HG03135 (cell line): ENCODE data around the gene CDC42BPG.
"Not testable (repeated sequence)": the region's sequence is repeated elsewhere in the genome, so short reads cannot be mapped to it uniquely, and the experiment has no call there.

Experiments used
- ATAC-seq: cut with Tn5 transposase; IDR thresholded peaks from one replicate; pipeline ENCODE4 v1.9.1; 2021; ENCODE audit warnings: mild to moderate bottlenecking, moderate library complexity; ENCODE audit not compliant: unreplicated experiment

Gene CDC42BPG

DNA sequence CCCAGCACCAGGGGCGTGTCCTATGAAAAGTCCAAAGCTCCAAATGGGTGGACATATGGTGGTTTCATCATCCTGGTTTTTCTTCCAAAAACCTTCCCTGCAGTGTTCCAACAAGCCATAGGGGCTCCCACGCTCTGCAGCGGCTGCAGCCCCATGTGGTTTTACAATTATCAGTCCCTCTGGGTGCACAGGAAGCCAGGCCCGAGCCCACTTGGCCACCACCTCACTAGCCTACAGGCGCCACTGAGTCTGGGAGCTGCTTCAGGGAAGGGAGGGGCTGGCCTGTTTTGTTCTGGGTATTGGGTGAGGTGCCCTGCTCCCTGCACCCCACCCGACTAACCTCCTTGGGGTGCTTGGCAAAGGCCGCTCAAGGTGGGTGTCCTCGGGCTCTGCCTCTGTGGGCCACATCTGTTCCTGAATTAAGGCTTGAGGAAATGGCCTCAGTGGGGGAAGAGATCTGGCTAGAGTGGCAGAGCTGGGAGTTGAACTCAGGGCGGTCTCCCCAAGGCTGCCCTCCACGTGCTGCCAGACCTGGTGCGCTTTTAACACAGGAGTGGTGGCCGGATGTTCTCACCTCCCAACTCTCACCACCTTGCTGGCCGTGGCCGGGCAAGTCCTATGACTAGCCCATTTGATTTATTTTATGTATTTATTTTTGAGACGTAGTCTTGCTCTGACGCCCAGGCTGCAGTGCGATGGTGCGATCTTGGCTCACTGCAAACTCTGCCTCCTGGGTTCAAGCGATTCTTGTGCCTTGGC lies 5.3 kb upstream of the CDC42BPG start:
- no peak for ATAC-seq

DNA sequence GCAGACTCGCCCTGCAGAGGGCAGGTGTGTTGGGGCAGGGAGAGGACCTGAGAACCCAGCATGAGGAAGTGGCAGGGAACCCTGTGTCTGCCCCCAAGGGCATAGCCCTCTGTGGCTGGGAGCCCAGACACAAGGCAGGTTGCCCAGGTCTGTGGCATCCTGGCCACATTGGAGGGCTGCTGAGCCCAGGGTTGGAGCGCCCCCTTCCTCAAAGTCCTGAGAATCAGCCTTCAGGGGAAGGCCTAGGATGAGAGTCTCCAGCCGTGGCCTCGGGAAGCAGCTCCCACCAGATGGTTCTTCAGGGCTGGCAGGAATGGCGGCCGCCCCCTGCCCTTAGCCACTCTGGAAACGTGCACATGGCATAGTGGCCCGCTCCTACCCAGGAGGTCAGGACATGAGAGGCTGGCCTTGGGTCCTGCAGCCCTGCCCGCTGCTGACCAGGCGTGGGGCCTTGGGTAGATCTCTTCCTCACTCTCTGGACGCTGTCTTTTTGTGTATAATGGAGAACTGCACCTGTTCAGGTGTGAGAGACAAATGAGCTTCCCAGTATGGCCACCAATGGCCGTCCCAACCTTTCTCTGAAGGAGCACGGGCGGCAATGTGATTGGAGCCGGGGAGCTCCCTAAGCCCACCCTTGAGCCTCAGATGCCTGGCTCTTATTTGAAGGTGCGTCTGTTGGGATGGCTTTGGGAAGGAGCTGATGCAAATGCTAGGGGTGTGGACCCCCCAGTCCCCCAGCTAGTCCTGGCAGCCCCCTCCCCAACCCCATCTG lies 4.6 kb upstream of the CDC42BPG start:
- no peak for ATAC-seq

DNA sequence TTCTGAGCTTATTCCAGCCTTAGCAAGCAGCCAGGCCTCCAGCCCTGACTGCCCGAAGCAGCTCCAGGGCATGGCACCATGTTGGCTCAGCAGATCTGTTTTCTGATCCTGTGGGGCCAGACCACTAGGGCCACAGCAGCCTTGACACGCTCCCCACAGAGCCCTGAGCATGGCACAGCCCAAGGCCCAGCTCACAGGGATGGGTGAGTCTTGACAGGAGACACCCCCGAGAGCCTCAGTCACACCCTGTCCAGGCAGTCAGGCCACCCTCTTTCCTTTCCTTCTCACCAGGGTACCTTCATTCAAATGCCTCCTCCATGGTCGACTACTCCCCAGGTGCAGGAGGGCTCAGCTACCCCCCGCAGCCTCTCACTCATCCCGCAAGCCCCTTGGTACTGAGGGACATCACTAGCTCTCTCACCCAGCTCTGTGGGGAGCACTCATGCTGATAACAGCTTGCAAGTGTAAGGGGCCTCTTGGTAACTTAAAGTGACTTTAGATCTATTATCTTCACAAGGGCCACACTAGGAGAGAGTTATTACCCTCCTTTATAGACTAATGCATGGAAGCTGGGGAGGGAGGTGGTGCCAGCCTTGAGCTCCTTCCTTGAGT lies 3.9 kb upstream of the CDC42BPG start:
- no peak for ATAC-seq

DNA sequence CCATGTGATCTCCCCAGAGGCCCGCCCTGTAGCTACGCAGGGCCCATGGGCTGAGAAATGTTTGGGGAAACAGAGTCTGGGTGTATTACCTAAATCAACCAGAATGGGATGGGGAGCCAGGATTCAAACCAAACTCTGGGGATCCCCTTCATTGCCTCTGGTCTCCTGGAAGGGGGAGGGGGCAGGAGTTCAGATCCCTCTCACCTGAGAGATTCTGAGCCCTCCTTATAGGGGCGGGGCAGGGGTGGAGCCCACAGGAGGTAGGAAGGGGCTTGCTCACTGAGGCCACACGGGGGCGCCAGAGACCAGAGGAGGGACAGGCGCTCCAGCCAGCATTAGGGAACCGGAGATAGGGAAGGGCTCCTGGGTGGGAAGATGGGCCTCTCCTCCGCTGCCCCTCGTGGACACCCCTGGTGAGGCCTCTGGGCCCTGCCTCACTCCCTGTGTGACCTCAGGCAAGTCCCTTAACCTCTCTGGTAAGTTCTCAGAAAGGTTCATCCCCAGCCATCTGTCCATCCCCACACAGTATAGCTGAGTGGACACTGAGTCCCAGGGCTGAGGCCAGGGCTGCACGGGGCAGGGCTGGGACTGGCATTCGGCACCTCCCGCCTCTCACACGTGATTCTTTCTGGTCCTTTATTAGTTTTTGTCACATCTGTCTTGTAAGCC lies 2.7 kb upstream of the CDC42BPG start:
- ATAC-seq, result no peak

DNA sequence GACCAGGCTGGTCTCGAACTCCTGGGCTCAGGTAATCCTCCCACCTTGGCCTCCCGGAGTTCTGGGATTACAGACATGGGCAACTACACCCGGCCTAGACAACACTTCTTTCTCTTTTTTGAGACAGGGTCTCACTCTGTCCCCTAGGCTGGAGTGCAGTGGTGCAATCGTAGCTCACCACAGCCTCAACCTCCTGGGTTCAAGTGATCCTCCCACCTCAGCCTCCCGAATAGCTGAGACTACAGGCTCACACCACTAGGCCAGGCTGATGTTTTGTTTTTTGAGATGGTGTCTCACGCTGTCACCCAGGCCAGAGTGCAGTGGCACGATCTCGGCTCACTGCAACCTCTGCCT lies 1.3 kb upstream of the CDC42BPG start:
- ATAC-seq, result not testable (repeated sequence)

DNA sequence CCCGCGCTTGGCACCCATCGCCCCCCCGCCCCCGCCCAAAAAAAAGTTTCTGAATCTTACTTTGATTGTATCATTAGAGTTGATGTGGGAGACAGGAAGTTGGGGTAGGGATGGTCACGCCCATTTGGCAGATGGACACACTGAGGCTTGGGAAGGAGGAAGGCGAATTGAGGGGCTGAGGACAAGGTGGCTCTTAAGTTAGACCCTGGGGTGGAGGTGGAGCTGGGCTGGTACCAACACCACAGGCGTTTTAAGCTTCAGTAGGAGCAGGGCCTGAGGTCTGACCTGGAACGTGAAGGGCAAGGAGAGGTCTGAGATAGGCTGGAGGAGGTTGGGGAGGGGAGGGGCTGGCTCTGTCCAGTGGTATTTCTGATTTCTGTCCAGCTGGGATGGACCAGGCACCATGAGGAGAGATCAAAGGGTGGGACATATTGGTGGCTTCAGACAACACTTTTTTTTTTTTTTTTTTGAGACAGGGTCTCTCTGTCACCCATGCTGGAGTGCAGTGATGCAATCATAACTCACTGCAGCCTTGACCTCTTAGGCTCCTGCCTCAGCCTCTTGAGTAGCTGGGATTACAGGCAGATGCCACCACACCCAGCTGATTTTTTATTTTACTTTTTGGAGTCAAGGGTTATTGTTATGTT lies 799 bp upstream of the CDC42BPG start:
- ATAC-seq, result no peak

DNA sequence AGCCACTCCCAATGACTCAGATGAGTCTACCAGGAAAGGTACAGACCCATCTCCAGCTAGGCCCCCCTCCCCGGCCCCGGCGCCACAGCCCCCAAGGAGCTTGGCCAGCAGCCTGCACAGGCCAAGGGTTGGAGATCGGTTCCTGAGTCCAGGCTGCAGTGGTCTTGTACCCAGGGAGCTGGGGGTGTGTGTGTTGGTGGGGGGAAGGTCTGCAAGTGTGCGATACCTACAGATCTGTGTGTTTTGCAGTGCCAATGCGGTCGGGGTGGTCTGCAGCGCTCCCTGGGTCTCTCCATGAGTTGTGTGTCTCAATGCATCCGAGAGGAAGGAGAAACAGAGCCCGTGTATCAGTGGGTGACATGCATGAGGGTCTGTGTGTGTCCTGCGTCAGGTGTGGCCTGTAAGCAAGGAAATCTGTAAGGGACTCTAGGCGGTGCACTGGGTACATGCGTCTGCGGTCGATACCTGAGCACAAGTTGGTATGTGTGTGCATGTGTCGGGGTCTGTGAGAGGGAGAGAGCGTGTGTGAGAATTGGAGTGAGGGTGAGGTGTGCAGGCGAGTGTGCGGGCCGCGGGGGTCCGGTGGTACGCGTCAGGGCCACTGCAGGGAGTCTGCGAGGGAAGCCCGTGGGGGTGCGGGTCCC lies 645 bp downstream of the CDC42BPG start:
- no peak for ATAC-seq

DNA sequence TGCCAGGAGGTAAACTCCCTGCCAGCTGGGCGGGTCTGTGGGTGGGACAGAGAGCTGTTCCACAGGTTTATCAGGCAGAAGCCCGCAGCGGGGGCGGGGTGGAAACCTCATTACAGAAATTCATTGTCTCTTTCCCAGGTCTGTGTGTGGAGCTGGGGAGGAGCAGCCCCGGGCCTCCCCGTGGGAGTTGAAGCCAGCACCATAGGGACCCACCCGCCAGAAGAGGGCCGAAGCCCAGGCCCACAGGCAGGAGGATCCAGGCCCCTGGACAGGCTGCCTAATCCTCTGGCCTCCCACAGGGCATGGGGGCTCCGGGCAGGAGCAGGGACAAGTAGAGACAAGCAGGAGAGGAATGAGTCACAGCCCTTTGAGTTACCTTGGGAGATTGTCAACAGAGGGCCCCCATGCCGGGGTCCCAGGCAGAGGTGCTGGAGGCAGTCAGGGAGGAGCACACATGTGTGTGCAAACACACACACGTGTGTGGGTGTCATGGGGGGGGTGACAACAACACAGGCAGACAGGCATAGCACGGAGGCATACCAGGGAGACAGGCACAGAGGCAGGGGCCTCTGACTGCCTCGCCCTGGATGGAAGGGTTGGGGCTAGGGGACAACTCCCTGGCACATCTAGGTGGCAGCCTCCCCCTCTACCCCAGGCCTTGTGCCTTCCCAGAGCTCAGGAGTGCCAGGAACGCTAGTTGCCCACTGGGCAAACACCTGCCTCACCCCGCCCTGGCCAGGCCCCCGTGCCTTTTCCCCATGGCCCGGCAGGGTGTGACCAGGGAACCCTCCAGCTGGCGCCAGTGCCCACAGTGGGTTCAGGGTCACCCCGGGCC lies 1.4 kb downstream of the CDC42BPG start:
- ATAC-seq, result no peak

DNA sequence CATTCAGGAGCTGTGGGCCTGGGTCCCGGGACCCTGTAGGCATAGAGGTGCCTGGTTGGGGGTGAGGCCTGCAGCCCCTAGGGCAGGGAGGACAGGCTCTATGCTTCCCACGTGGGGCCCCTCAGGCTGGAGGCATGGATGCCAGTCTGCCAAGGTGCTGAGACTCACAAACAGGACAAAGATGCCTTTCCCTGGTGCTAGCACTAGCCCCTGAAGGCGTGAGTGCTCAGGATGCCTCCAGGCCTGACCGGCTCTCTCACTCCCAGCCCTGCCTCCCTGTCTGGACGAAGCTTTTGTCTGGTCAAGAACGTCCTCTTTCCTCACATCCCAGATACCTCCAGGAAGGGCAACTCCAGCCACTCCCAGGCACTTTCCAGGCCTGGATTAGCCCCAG lies 2.1 kb downstream of the CDC42BPG start:
- ATAC-seq, result no peak

DNA sequence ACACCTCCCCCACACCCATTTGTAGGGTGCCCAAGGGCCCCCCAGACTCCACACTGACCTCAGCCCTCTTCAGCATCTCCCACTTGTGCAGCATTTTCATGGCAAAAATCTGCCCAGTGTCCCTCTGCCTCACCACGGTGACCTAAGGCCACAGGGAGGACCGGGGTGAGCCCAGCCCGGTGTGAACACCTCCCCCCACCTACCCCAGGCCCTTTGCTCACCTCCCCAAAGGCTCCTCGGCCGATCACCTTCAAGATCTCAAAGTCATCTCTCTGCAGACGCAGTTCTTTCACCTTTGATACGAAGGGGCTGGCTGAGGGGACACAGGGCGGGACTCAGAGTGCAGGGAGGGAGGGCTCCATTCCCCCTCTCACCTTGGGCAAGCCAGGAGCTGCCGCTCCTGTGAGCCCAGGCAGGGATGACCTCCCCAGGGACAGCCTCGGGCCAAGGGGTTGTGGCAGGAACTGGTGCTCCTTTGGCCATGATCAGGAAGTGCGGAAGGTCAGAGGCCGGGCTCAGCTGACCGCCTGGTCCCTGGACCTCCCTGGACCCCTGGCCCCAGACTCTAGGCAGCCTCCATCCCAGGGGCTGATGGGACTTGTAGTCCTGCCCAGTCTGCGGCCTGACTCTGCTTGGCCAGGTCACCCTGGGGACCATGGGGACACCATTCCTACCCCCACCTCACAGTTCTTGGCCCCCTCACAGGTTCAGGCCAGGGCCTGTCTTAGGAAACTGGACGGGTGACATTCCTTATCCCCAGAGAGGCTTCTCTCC lies 2.7 kb downstream of the CDC42BPG start:
- no peak for ATAC-seq

DNA sequence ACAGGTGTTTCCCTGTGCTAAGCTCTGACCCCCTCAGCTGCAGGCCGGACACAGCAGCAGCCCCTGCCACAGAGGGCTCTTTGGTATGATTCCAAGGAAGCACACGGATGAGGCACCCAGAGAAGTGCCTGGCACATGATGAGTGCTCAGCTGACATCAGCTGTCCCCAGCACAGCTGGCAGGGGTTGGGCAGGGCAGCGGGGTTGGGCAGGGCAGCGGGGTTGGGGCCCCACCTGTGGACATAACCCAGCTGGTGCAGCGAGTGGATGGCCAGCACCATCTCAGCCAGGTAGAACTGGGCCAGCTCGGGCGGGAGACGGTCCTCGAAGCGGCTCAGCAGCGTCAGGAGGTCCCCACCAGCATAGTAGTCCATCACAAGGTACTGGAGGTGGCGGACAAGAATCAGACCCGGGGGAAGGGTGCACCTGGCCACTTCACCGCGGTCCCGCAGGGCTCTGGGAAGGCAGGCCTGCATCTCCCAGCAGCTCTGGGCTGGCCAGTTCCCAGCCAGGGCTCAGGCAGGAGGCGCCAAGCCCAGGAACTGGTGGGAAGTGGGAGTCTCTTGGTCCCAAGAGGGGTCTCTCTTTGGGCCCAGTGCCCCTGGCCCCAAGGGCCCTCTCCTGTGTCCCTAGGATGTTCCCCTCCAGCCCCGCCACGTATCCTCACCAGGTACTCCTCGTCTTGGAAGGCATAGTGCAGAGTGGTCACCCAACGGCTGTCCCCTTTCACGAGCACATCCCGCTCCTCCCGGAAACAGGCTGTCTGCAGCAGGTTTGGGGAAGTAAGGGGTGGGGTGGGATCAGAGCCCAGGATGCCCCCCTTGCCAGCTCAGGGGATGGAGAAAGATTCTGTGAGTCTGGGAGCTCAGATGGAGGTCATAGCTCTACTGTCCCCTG lies 4.3 kb downstream of the CDC42BPG start:
- ATAC-seq, result no peak

DNA sequence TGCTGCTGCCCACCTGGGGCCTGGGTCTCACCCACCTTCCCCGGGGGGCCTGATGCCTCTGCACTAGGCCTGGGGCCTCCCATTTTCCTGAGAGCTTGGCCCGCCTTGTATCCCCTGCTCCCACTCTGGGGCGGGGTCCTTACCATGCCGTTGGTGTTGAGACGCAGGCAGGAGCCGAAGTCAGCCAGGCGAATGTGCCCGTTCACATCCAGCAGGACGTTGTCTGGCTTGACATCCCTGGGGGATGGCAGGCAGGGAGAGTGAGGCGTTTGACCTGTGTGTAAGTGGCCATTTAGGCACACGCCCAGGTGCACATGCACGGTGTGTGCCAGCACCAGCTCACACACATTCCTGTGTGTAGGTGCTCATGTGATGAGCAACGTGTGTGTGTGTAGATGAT lies 5.1 kb downstream of the CDC42BPG start:
- no peak for ATAC-seq

DNA sequence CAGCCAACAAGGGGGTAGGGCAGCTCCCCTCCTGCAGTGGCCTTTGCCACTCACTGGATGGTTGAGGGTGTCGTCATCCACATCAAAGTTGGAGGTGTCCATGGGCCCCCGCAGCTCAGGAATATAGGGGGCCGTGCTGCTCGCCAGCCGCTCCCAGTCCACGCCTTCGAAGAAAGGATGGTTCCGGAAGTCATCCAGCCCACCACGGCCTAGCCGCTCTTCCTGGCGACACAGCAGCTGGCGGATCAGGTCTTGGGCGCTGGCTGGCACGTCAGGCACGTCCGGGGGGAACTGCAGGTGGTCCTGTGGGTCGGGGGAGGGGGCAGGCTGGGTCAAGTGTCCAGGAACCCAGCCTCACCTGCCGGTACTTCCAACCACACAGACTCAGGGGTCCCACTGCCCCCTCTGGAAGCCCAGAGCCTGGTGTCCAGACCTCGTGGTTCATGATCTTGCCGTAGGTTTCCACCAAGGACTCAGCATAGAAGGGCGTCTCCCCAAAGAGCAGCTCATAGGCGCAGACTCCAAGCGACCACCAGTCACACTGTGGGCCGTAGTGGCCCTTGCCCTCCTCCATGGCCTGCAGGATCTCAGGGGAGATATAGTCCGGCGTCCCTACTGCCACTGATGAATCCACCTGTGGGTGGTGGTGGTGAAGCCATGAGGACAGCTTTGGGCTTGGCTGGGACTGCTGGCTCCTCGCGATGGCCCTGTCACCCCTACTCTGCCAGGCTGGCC lies 5.7 kb downstream of the CDC42BPG start:
- no peak for ATAC-seq

DNA sequence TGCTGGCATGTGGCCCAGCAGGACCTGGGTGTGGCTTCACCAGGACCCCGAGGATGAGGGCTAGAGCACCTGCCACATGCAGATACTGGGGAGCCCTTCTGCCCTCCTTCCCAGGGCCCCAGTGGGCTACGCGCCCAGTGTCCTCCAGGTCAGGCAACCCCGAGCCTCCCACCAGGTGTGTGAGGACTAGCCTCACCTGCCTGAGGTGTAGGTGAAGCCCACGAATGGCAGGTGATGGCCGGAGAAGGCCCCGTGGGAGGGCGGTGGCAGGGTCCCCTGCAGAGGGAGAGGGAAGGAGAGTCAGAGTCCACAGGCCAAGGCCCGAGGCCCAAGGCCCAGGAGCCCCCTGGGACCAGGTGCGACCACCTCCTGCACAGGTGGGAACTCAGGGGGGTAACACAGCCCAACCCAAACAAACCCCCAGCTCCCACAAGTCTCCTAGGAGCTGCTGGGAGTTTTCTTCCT lies 6.5 kb downstream of the CDC42BPG start:
- ATAC-seq, result no peak

DNA sequence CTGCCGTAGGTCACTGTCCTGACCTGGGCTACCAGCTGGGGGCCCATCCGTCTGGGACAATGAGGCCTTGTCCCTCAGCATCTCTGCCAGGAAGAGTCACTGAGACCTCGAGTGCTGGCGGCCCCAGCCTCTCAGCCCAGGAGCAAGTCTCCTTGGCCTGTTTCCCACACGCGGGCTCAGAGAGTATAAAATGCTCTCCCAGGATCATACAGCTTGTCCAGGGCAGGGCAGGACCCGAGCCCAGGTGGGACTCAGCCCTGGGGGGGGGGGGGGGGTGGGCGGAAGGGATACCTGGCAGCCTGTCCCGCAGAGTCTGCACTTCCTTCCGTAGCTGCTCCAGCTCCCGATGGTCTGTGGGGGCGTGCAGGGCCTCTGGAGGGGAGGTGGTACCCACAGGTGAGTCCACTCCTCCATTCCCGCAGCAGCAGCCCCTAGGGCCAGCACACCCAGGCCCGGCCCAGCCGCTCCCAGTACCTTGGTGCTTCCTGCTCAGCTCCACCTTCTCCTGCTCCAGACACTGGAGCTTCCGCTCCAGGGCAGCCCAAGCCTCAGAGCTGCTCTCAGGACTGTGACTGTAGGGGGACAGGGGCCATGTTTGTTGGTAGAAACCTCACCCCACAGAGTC lies 7.9 kb downstream of the CDC42BPG start:
- no peak for ATAC-seq

DNA sequence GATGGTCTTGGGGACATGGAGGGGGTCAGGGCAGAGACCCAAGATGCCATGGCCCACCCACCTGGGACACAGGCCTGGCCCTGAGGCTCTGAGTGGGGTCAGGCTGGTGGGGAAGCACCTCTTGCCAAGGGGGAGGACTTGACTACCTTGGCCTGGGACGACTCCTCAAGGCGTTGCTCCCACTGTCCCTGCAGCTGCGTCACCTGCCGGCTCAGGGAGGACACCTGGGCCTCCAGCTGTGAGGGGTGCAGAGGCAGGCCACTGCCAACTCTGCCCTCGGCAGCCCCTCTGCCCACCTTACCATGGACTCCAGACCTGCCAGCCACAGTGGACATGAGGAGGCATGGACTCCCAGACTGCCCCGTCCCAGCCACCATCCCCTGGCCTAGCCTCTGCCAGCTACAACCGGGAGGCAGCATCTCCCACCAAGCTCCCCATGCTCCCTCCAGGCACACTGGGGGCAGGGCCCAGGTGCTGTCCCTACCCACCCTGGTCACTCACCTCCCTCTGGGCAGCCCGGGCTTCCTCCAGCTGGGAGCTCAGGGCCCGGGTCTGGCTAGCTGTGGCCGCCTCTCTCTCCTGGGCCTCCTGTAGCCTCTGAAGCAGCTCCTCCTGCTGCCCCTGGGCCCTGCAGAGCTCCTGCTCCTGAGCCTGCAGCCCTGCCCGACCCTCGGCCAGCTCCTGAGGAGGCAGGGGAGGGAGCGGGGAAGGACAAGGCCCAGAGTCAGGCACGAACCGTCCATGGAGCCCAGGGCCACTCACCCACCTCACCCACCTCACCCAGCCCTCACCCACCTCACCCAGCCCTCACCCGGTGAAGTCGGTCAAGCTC lies 8.6 kb downstream of the CDC42BPG start:
- no peak for ATAC-seq
